NB4 (cell line): ENCODE data around the gene PNPLA5.
A peak's percentile ranks its signal among the peaks of the same experiment; 100 is the strongest.
"Not testable (repeated sequence)": the region's sequence is repeated elsewhere in the genome, so short reads cannot be mapped to it uniquely, and the experiment has no call there.

Experiments
- DNase-seq: peaks from one replicate; pipeline ENCODE4 v3.0.0; 2010; ENCODE audit warnings: low read depth
- H3K4me3 ChIP-seq: one replicate; pipeline ENCODE4 v1.5.1; 2011; ENCODE audit warnings: mild to moderate bottlenecking, low read depth, low read length, moderate library complexity
- MAX ChIP-seq: IDR thresholded peaks from 2 replicates; pipeline ENCODE4 v1.6.1; 2011; ENCODE audit warnings: low read depth, low read length
- MYC ChIP-seq: IDR thresholded peaks from 2 replicates; pipeline ENCODE4 v1.6.1; 2011; ENCODE audit warnings: low read depth, low read length
- POLR2A ChIP-seq: IDR thresholded peaks from 2 replicates; pipeline ENCODE4 v1.6.1; 2011; ENCODE audit warnings: mild to moderate bottlenecking; ENCODE audit not compliant: insufficient read length; ENCODE audit errors: extremely low read depth
- TF ChIP-seq, protein P1 (sequence below): IDR thresholded peaks from one replicate; pipeline ENCODE4 v1.5.1; 2012; ENCODE audit warnings: low read depth, low read length

Gene PNPLA5

GRCh38 chr22:43878079-43878795 lies 13.6 kb downstream of the PNPLA5 start:
- H3K4me3 ChIP-seq = no peak overlapping the region
- no peak for DNase-seq
- TF ChIP-seq MYC (no peak), MAX (no peak), POLR2A (no peak)
- TF ChIP-seq, protein P1, sequence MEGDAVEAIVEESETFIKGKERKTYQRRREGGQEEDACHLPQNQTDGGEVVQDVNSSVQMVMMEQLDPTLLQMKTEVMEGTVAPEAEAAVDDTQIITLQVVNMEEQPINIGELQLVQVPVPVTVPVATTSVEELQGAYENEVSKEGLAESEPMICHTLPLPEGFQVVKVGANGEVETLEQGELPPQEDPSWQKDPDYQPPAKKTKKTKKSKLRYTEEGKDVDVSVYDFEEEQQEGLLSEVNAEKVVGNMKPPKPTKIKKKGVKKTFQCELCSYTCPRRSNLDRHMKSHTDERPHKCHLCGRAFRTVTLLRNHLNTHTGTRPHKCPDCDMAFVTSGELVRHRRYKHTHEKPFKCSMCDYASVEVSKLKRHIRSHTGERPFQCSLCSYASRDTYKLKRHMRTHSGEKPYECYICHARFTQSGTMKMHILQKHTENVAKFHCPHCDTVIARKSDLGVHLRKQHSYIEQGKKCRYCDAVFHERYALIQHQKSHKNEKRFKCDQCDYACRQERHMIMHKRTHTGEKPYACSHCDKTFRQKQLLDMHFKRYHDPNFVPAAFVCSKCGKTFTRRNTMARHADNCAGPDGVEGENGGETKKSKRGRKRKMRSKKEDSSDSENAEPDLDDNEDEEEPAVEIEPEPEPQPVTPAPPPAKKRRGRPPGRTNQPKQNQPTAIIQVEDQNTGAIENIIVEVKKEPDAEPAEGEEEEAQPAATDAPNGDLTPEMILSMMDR = no peak

DNA sequence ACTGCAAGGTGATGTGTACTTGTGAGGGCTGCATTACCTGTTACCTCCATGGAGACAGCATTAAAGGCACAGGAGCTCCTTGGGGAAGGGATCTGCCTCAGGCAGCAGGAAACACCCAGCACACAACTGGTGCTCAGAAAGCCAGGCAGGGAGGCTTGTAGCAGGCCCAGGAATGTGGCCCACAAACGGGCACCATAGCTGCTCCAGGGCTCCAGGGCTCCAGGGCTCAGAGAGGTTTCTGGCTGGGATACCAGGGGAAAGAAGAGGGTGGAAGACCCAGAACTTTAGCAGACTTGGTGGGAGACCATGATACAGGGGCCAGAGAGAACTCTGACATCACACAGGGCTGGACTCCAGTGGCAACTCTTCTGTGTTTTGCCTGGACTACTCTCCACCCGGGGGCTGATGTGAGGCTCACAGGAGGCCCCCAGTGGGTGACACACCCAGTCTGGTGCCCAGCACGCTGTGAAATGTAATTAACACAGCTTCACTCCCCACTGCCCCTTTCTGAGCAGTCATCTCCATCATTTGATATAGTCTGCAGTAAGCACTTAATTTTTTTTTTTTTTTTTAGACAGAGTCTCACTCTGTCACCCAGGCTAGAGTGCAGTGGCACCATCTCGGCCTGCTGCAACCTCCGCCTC lies 14.8 kb downstream of the PNPLA5 start:
- TF ChIP-seq MYC (no peak), POLR2A (no peak), MAX (no peak)
- no peak overlapping the region for H3K4me3 ChIP-seq
- no peak for DNase-seq

- TF ChIP-seq MYC (no peak), POLR2A (no peak)
- H3K4me3 ChIP-seq = no peak overlapping the region
- DNase-seq = no peak
Observed at GRCh38 chr22:43869799-43870198, 22.0 kb downstream of the PNPLA5 start.

DNA sequence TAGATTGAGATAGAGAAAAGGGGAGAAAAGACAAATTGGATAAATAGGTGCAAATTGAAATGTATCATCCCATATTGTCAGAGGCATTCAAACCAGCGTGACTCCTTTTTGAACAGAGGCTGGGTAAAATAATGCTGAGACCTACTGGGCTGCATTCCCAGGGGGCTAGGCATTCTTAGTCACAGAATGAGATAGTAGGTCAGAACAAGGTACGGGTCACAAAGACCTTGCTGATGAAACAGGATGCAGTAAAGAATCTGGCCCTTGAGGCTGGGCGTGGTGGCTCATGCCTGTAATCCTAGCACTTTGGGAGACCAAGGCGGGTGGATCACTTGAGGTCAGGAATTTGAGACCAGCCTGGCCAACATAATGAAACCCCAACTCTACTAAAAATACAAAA lies 22.8 kb downstream of the PNPLA5 start:
- H3K4me3 ChIP-seq, DNase-seq: not testable (repeated sequence)

GRCh38 chr22:43867839-43868635 lies 23.8 kb downstream of the PNPLA5 start:
- H3K4me3 ChIP-seq = no peak overlapping the region
- peak; percentile 61 for DNase-seq
- TF ChIP-seq, protein P1 = no peak
- TF ChIP-seq POLR2A = no peak
- no peak for TF ChIP-seq MYC
- TF ChIP-seq MAX = no peak

GRCh38 chr22:43862882-43863202 lies 29.0 kb downstream of the PNPLA5 start:
- TF ChIP-seq POLR2A = no peak
- TF ChIP-seq, protein P1 = no peak
- TF ChIP-seq MAX = no peak
- no peak for DNase-seq
- H3K4me3 ChIP-seq = no peak overlapping the region

GRCh38 chr22:43862074-43862881 lies 29.5 kb downstream of the PNPLA5 start, which contains the start of gene SULT4A1:
Gene SULT4A1 (minus strand): TSS chr22:43862513. CDS start chr22:43862382, 131 bp downstream.
- no peak for DNase-seq
- no peak within 1 kb of the TSS for H3K4me3 ChIP-seq
- TF ChIP-seq, protein P1 = no peak
- TF ChIP-seq MYC (no peak), POLR2A (no peak), MAX (no peak)
